ENCODE data around the gene AHCYL1. TPM values are rescaled to one million over a fixed set of nuclear protein-coding genes. Genes with fewer than 3 reads are reported as not detected.

Gene AHCYL1
- total and polyA plus RNA-seq, 7 donors = 42.6 to 76.7 (median 58.2) TPM

DNA sequence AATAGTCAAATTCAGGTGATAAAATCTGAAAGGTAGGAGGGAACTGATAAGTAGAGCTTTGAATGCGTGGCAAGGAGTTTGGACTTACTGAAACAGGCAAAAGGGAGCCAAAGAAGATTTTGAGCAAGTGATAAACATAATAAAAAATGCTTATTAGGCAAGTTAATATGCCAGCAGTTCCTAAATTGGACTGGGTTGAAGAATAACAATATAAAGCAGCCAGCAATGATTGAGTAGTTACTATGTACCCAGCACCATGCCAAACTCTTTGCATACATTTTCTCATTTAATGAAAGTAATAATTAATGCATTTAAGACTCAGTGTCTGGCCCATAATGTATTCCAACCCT lies 23.8 kb upstream of the AHCYL1 start:
- no peaks in the 10 kb centered on the region for H3K36me3 ChIP-seq
- no peaks in the 10 kb centered on the region for H3K9me3 ChIP-seq
- intact Hi-C loops (cut with DNase I) = no loop called here
- peaks cover 0 to 52% (median 37%) of the 10 kb centered on the region in 4 donors for H3K4me1 ChIP-seq
- no peak for DNase-seq
- H3K4me3 ChIP-seq = no peak overlapping the region
- H3K27me3 ChIP-seq = no peaks in the 10 kb centered on the region
- WGBS, 2 donors = 41 to 66% methylated on average over 1 of the region's 1 CpG
- TF ChIP-seq, protein P1, sequence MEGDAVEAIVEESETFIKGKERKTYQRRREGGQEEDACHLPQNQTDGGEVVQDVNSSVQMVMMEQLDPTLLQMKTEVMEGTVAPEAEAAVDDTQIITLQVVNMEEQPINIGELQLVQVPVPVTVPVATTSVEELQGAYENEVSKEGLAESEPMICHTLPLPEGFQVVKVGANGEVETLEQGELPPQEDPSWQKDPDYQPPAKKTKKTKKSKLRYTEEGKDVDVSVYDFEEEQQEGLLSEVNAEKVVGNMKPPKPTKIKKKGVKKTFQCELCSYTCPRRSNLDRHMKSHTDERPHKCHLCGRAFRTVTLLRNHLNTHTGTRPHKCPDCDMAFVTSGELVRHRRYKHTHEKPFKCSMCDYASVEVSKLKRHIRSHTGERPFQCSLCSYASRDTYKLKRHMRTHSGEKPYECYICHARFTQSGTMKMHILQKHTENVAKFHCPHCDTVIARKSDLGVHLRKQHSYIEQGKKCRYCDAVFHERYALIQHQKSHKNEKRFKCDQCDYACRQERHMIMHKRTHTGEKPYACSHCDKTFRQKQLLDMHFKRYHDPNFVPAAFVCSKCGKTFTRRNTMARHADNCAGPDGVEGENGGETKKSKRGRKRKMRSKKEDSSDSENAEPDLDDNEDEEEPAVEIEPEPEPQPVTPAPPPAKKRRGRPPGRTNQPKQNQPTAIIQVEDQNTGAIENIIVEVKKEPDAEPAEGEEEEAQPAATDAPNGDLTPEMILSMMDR (IDR thresholded peaks at IDR 0.05) = no peak
- peak overlapping the region in 3 of 4 donors; percentile 2 to 68 (median 59) for H3K27ac ChIP-seq

DNA sequence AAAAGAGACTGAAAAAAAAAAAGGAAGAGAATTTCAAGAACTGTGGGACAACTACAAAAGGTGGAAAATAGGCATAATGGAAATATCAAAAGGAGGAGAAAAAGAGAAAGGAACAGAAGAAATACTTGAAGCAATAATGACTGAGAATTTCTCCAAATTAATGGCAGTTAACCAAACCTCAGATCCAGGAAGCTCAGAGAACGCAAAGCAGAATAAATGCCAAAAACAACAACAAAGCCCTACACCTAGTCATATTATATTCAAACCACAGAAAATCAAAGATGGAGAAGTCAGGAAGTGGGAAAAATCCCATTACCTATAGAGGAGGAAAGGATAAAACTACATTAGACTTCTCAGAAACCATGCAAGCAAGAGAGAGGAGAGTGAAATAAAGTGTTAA lies 20.7 kb upstream of the AHCYL1 start:
- Histone ChIP-seq H3K27me3 (no peaks in the 10 kb centered on the region), H3K4me3 (no peak overlapping the region), H3K36me3 (no peaks in the 10 kb centered on the region), H3K4me1 (peaks cover 0 to 28% (median 23%) of the 10 kb centered on the region in 4 donors), H3K27ac (no peak overlapping the region), H3K9me3 (no peaks in the 10 kb centered on the region)
- intact Hi-C loops (cut with DNase I) = no loop called here
- WGBS, 2 donors = 84 to 88% methylated on average over 1 of the region's 1 CpG
- DNase-seq = no peak
- TF ChIP-seq POLR2A (IDR thresholded peaks at IDR 0.05) (no peak), EP300 (IDR thresholded peaks at IDR 0.05) (no peak)
- TF ChIP-seq, protein P1 (IDR thresholded peaks at IDR 0.05) = no peak

DNA sequence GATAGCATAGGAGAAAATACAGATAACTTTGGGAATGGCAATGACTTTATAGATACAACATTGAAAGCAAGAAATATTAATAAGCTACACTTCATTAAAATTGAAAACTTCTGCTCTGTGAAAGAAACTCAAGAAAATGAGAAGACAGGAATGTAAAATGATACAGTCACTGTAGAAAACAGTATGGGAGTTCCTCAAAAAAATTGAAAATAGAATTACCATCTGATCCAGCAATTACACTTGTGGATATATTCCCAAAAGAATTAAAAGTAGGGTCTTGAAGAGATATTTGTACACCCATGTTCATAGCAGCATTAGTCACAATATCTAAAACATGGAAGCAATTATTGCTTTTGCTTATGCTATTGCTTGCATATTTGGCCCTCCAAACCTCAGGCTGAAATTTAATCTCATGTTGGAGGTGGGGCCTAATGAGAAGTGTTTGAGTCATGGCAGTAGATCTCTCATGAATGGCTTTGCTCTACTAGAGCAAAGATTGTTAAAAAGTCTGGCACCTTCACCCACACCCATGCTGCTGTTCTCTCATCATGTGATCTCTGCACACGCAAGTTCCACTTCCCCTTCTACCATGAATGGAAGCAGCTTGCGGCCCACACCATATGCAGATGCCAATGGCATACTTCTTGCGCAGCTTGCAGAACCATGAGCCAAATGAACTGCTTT lies 15.3 kb upstream of the AHCYL1 start:
- Histone ChIP-seq H3K27ac (no peak overlapping the region), H3K4me3 (no peak overlapping the region), H3K27me3 (no peaks in the 10 kb centered on the region), H3K4me1 (no peaks in the 10 kb centered on the region), H3K9me3 (peaks cover 0 to 2% (median 0%) of the 10 kb centered on the region in 4 donors), H3K36me3 (no peaks in the 10 kb centered on the region)
- TF ChIP-seq EP300 (IDR thresholded peaks at IDR 0.05) = no peak
- TF ChIP-seq POLR2AphosphoS5 (IDR thresholded peaks at IDR 0.05) = no peak
- TF ChIP-seq POLR2A (IDR thresholded peaks at IDR 0.05) = no peak
- TF ChIP-seq, protein P1 (IDR thresholded peaks at IDR 0.05) = no peak
- DNase-seq = no peak
- intact Hi-C loops (cut with DNase I) = no loop called here
- WGBS, 2 donors = 84 to 93% methylated on average over 3 of the region's 3 CpGs

DNA sequence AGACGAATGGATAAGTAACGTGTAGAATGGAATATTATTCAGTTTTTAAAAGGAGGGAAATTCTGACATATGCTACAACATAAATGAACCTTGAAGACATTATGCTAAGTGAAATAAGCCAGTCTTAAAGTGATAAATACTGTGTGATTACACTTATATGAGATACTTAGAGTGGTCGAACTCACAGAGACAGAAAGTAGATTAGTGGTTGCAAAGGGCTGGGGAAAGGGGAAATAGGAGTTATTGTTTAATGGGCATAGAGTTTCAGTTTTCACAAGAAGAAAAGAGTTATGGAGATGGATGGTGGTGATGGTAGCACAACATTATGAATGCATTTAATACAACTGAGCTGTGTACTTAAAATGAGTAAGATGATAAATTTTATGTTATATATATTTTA lies 14.7 kb upstream of the AHCYL1 start:
- Histone ChIP-seq H3K9me3 (peaks cover 0 to 2% (median 0%) of the 10 kb centered on the region in 4 donors), H3K36me3 (no peaks in the 10 kb centered on the region), H3K4me3 (no peak overlapping the region), H3K27ac (no peak overlapping the region), H3K4me1 (no peaks in the 10 kb centered on the region), H3K27me3 (no peaks in the 10 kb centered on the region)
- WGBS, 2 donors = 92 to 94% methylated on average over 3 of the region's 3 CpGs
- no peak for TF ChIP-seq POLR2A (IDR thresholded peaks at IDR 0.05)
- no peak for TF ChIP-seq POLR2AphosphoS5 (IDR thresholded peaks at IDR 0.05)
- TF ChIP-seq EP300 (IDR thresholded peaks at IDR 0.05) = no peak
- TF ChIP-seq, protein P1 (IDR thresholded peaks at IDR 0.05) = no peak
- DNase-seq = no peak
- intact Hi-C loops (cut with DNase I) = no loop called here

DNA sequence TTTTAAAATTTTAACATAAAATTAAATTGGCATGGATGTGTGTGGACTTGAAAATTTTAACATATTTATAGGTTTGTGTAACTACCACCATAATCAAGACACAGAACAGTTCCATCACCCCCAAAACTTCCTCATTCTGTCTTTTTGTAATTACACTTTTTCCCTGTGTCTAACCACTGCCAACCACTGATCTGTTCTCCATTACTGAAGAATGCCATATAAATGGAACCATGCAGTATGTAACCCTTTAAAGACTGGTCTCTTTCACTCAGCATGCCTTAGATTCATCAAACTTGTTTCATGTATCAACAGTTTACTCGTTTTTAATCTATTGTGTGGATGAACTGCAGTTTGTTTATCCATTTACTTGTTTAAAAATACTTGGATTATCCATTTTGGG lies 13.0 kb upstream of the AHCYL1 start:
- 36 to 58% methylated on average over 1 of the region's 1 CpG for WGBS, 2 donors
- intact Hi-C loops (cut with DNase I) = no loop called here
- H3K9me3 ChIP-seq = peaks cover 0 to 2% (median 0%) of the 10 kb centered on the region in 4 donors
- TF ChIP-seq, protein P1 (IDR thresholded peaks at IDR 0.05) = no peak
- no peak for TF ChIP-seq POLR2AphosphoS5 (IDR thresholded peaks at IDR 0.05)
- H3K36me3 ChIP-seq = no peaks in the 10 kb centered on the region
- no peaks in the 10 kb centered on the region for H3K4me1 ChIP-seq
- DNase-seq = no peak
- H3K27ac ChIP-seq = no peak overlapping the region
- no peak overlapping the region for H3K4me3 ChIP-seq
- H3K27me3 ChIP-seq = no peaks in the 10 kb centered on the region

Measured in sigmoid colon (tissue), 7 donors.